ENCODE measurements around the gene ZFYVE16. TPM values are rescaled to one million over a fixed set of nuclear protein-coding genes. Genes with fewer than 3 reads are reported as not detected.

The ZFYVE16 gene
- total RNA-seq, 1 donor from 2014 or later, result 113 TPM

DNA sequence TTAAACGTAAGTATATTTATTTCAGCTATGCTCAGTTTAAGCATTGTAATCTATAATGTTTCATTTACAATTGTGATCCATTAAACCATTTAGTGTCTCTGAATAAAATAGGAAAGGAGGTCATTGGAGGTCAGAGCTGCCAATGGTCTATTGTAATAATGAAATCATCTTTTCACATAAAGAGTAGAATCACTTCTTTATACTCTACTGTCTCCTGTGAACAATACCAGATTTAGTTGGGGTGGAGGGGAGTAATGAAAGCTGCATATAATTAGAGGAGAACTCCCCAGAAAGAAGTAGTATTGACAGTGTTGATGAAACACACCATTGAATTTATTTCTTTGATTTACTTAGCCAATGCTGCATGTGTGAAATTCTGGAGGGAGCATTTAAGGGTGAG, 35.1 kb upstream of the ZFYVE16 start:
- Histone ChIP-seq H3K36me3 (no peaks in the 10 kb centered on the region), H3K27me3 (no peaks in the 10 kb centered on the region), H3F3A (ENCODE audit: low read depth) (peaks cover 19% of the 10 kb centered on the region), H4K20me1 (ENCODE audit: low read depth) (no peaks in the 10 kb centered on the region), H3K79me2 (ENCODE audit: low read depth) (no peaks in the 10 kb centered on the region), H2AFZ (replicated peaks) (no peak overlapping the region), H3K9me3 (ENCODE audit: low read depth) (no peaks in the 10 kb centered on the region), H3K4me3 (no peak overlapping the region), H3K27ac (no peak overlapping the region), H3K4me2 (no peak overlapping the region), H3K4me1 (peaks cover 32% of the 10 kb centered on the region), H3K9ac (no peak overlapping the region)
- peaks cover 25% of the 10 kb centered on the region for H3K4me1 Mint-ChIP-seq
- DNase-seq (ENCODE audit: low spot score), result no peak
- no peak overlapping the region for H3K4me3 Mint-ChIP-seq
- TF ChIP-seq EZH2 (IDR thresholded peaks at IDR 0.05) (no peak), EZH2phosphoT487 (IDR thresholded peaks at IDR 0.05) (no peak)
- H3K27ac Mint-ChIP-seq, result no peak overlapping the region
- no peaks in the 10 kb centered on the region for H3K36me3 Mint-ChIP-seq
- peaks cover 2% of the 10 kb centered on the region for H3K27me3 Mint-ChIP-seq (ENCODE audit: insufficient read depth, low read depth)
- H3K9me3 Mint-ChIP-seq, result peaks cover 5% of the 10 kb centered on the region

- Mint-ChIP-seq H3K27me3 (ENCODE audit: insufficient read depth, low read depth) (peaks cover 2% of the 10 kb centered on the region), H3K27ac (no peak overlapping the region)
- H3K4me2 ChIP-seq, result no peak overlapping the region
Observed at GRCh38 chr5:80374188-80374587, 33.7 kb upstream of the ZFYVE16 start.

DNA sequence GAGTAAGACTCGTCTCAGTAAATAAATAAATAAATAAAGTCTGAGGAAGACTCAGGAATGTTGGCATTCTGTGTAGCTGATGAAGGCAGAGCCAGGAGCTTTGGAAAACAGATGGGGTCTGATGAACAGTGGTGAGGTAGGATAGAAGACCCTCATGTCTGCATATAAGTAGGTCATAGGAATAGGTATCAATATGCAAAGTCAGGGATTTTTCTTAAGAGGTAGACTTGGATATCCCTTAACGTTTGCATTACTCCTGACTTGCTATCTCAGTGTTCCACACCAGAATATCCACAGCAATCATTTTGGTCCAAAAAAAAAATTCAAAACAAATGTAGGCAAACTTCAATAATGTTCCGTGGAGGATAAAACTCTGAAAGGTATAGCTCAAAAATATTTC, 31.3 kb upstream of the ZFYVE16 start:
- Histone ChIP-seq H3K4me2 (no peak overlapping the region), H3K9me3 (ENCODE audit: low read depth) (no peaks in the 10 kb centered on the region), H3K27me3 (no peaks in the 10 kb centered on the region), H3K4me3 (no peak overlapping the region), H3K27ac (no peak overlapping the region), H3K4me1 (peaks cover 8% of the 10 kb centered on the region), H2AFZ (replicated peaks) (no peak overlapping the region), H3F3A (ENCODE audit: low read depth) (no peaks in the 10 kb centered on the region), H3K9ac (no peak overlapping the region), H4K20me1 (ENCODE audit: low read depth) (no peaks in the 10 kb centered on the region), H3K79me2 (ENCODE audit: low read depth) (no peaks in the 10 kb centered on the region), H3K36me3 (no peaks in the 10 kb centered on the region)
- H3K4me3 Mint-ChIP-seq, result no peak overlapping the region
- TF ChIP-seq EZH2 (IDR thresholded peaks at IDR 0.05) (no peak), EZH2phosphoT487 (IDR thresholded peaks at IDR 0.05) (no peak)
- TF ChIP-seq, protein P1, sequence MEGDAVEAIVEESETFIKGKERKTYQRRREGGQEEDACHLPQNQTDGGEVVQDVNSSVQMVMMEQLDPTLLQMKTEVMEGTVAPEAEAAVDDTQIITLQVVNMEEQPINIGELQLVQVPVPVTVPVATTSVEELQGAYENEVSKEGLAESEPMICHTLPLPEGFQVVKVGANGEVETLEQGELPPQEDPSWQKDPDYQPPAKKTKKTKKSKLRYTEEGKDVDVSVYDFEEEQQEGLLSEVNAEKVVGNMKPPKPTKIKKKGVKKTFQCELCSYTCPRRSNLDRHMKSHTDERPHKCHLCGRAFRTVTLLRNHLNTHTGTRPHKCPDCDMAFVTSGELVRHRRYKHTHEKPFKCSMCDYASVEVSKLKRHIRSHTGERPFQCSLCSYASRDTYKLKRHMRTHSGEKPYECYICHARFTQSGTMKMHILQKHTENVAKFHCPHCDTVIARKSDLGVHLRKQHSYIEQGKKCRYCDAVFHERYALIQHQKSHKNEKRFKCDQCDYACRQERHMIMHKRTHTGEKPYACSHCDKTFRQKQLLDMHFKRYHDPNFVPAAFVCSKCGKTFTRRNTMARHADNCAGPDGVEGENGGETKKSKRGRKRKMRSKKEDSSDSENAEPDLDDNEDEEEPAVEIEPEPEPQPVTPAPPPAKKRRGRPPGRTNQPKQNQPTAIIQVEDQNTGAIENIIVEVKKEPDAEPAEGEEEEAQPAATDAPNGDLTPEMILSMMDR (IDR thresholded peaks at IDR 0.05), result no peak
- H3K9me3 Mint-ChIP-seq, result peaks cover 3% of the 10 kb centered on the region
- no peak overlapping the region for H3K27ac Mint-ChIP-seq
- DNase-seq (ENCODE audit: low spot score), result no peak
- peaks cover 5% of the 10 kb centered on the region for H3K27me3 Mint-ChIP-seq (ENCODE audit: insufficient read depth, low read depth)
- peaks cover 3% of the 10 kb centered on the region for H3K4me1 Mint-ChIP-seq
- no peaks in the 10 kb centered on the region for H3K36me3 Mint-ChIP-seq

More at GRCh38 chr5:80374188-80374587, 33.7 kb upstream of the ZFYVE16 start:
- Mint-ChIP-seq H3K36me3 (no peaks in the 10 kb centered on the region), H3K9me3 (peaks cover 5% of the 10 kb centered on the region), H3K4me3 (no peak overlapping the region), H3K4me1 (peaks cover 18% of the 10 kb centered on the region)
- Histone ChIP-seq H3K27ac (no peak overlapping the region), H3K9ac (no peak overlapping the region), H4K20me1 (ENCODE audit: low read depth) (no peaks in the 10 kb centered on the region), H3K27me3 (no peaks in the 10 kb centered on the region), H3K79me2 (ENCODE audit: low read depth) (no peaks in the 10 kb centered on the region), H3F3A (ENCODE audit: low read depth) (peaks cover 19% of the 10 kb centered on the region), H3K4me1 (peaks cover 26% of the 10 kb centered on the region), H3K9me3 (ENCODE audit: low read depth) (no peaks in the 10 kb centered on the region), H3K4me3 (no peak overlapping the region), H3K36me3 (no peaks in the 10 kb centered on the region), H2AFZ (replicated peaks) (no peak overlapping the region)
- no peak for DNase-seq (ENCODE audit: low spot score)
- TF ChIP-seq EZH2 (IDR thresholded peaks at IDR 0.05) (no peak), EZH2phosphoT487 (IDR thresholded peaks at IDR 0.05) (no peak)
- TF ChIP-seq, protein P1 (IDR thresholded peaks at IDR 0.05), result no peak

DNA sequence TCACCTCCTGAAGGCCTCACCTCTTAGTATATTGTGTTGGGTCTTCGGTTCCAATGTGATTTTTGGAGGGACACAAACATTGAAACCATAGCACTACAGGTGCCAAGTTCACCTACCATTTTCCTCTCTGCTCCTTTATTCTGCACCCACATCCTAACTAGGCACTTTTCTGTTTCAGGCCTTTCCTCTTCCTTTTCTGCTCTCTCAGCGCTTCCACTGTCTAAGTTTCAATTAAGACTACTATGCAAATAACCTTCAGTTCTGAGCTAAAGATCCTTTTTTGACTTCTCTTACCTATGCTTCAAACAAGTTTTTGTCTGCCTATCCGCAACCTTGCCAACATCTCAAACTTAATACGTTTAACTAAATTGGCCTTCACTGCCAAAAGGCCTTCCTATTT, 25.4 kb upstream of the ZFYVE16 start:
- H3K27me3 ChIP-seq, result no peaks in the 10 kb centered on the region
- H3K9me3 ChIP-seq (ENCODE audit: low read depth), result no peaks in the 10 kb centered on the region
- no peaks in the 10 kb centered on the region for H3K9me3 Mint-ChIP-seq
- H3K27me3 Mint-ChIP-seq (ENCODE audit: insufficient read depth, low read depth), result peaks cover 3% of the 10 kb centered on the region
- TF ChIP-seq EZH2 (IDR thresholded peaks at IDR 0.05) (no peak), EZH2phosphoT487 (IDR thresholded peaks at IDR 0.05) (no peak)
- TF ChIP-seq, protein P1 (IDR thresholded peaks at IDR 0.05), result no peak
- H3F3A ChIP-seq (ENCODE audit: low read depth), result no peaks in the 10 kb centered on the region
- no peak overlapping the region for H3K27ac ChIP-seq
- no peaks in the 10 kb centered on the region for H3K4me1 ChIP-seq
- no peaks in the 10 kb centered on the region for H3K79me2 ChIP-seq (ENCODE audit: low read depth)
- no peaks in the 10 kb centered on the region for H4K20me1 ChIP-seq (ENCODE audit: low read depth)
- no peaks in the 10 kb centered on the region for H3K36me3 Mint-ChIP-seq
- H3K4me2 ChIP-seq, result no peak overlapping the region
- H3K36me3 ChIP-seq, result no peaks in the 10 kb centered on the region
- H3K27ac Mint-ChIP-seq, result no peak overlapping the region
- H3K4me3 Mint-ChIP-seq, result no peak overlapping the region
- no peaks in the 10 kb centered on the region for H3K4me1 Mint-ChIP-seq
- H2AFZ ChIP-seq (replicated peaks), result peak overlapping the region; percentile 50
- H3K9ac ChIP-seq, result no peak overlapping the region
- DNase-seq (ENCODE audit: low spot score), result no peak
- no peak overlapping the region for H3K4me3 ChIP-seq

All from neural progenitor cell (in vitro differentiated cells).